Osteocyte (in vitro differentiated cells): ENCODE results near the gene SPSB1. TPM values are rescaled to one million over a fixed set of nuclear protein-coding genes. Genes with fewer than 3 reads are reported as not detected.

Experiments
- DNase-seq: peaks from one replicate; pipeline ENCODE4 v3.0.0; 2021; ENCODE audit warnings: mixed read lengths; ENCODE audit not compliant: unreplicated experiment; ENCODE audit errors: extremely low spot score
- H3K27ac Mint-ChIP-seq: one replicate; pipeline ENCODE4 v1.8.0; 2021; ENCODE audit warnings: mild to moderate bottlenecking, mixed read lengths; ENCODE audit not compliant: unreplicated experiment
- H3K27me3 Mint-ChIP-seq: one replicate; pipeline ENCODE4 v1.8.0; 2021; ENCODE audit warnings: mixed read lengths; ENCODE audit not compliant: unreplicated experiment
- H3K36me3 Mint-ChIP-seq: one replicate; pipeline ENCODE4 v1.8.0; 2021; ENCODE audit warnings: mixed read lengths; ENCODE audit not compliant: unreplicated experiment
- H3K4me1 Mint-ChIP-seq: one replicate; pipeline ENCODE4 v1.8.0; 2021; ENCODE audit warnings: mixed read lengths; ENCODE audit not compliant: unreplicated experiment
- H3K4me3 Mint-ChIP-seq: one replicate; pipeline ENCODE4 v1.8.0; 2021; ENCODE audit warnings: mild to moderate bottlenecking, moderate library complexity, mixed read lengths; ENCODE audit not compliant: unreplicated experiment
- H3K9me3 Mint-ChIP-seq: one replicate; pipeline ENCODE4 v1.8.0; 2021; ENCODE audit warnings: mixed read lengths; ENCODE audit not compliant: unreplicated experiment
- CTCF ChIP-seq: fragments of 200-600 bp; sonication (generic); IDR thresholded peaks from 2 replicates; pipeline ENCODE4 v1.5.0; 2021; ENCODE audit warnings: antibody characterized with exemption, mild to moderate bottlenecking, moderate library complexity
- total RNA-seq: library from RNA; stranded (reverse); gene quantifications from 2 replicates; pipeline ENCODE4 v1.2.1, GENCODE V29; 2021

Gene SPSB1
- total RNA-seq, 1 donor from 2014 or later: 52.8 TPM

GRCh38 chr1:9245661-9246060, 47.0 kb upstream of the SPSB1 start:
- H3K4me3 Mint-ChIP-seq: no peak overlapping the region
- no peak for TF ChIP-seq CTCF
- H3K4me1 Mint-ChIP-seq: peaks cover 6% of the 10 kb centered on the region
- H3K9me3 Mint-ChIP-seq: no peaks in the 10 kb centered on the region
- H3K27ac Mint-ChIP-seq: no peak overlapping the region
- H3K27me3 Mint-ChIP-seq: no peaks in the 10 kb centered on the region
- H3K36me3 Mint-ChIP-seq: peaks cover 28% of the 10 kb centered on the region
- DNase-seq: no peak

- no peaks in the 10 kb centered on the region for H3K9me3 Mint-ChIP-seq
- H3K27ac Mint-ChIP-seq: no peak overlapping the region
- H3K36me3 Mint-ChIP-seq: peaks cover 28% of the 10 kb centered on the region
- no peaks in the 10 kb centered on the region for H3K27me3 Mint-ChIP-seq
- peaks cover 8% of the 10 kb centered on the region for H3K4me1 Mint-ChIP-seq
- TF ChIP-seq CTCF: no peak
- no peak overlapping the region for H3K4me3 Mint-ChIP-seq
- DNase-seq: no peak
Measured at GRCh38 chr1:9246215-9246614, 46.5 kb upstream of the SPSB1 start.

GRCh38 chr1:9246841-9247785, 45.6 kb upstream of the SPSB1 start:
- Mint-ChIP-seq H3K36me3 (peaks cover 24% of the 10 kb centered on the region), H3K4me3 (no peak overlapping the region), H3K27me3 (no peaks in the 10 kb centered on the region), H3K4me1 (peaks cover 7% of the 10 kb centered on the region), H3K27ac (no peak overlapping the region), H3K9me3 (no peaks in the 10 kb centered on the region)
- TF ChIP-seq CTCF: no peak
- DNase-seq: no peak

- Mint-ChIP-seq H3K4me3 (no peak overlapping the region), H3K36me3 (peaks cover 20% of the 10 kb centered on the region), H3K4me1 (peaks cover 9% of the 10 kb centered on the region), H3K27me3 (no peaks in the 10 kb centered on the region), H3K9me3 (no peaks in the 10 kb centered on the region), H3K27ac (no peak overlapping the region)
- DNase-seq: no peak
- TF ChIP-seq CTCF: no peak
Measured at GRCh38 chr1:9247894-9248293, 44.8 kb upstream of the SPSB1 start.

GRCh38 chr1:9248341-9249262, 44.1 kb upstream of the SPSB1 start:
- no peak for DNase-seq
- Mint-ChIP-seq H3K27me3 (no peaks in the 10 kb centered on the region), H3K4me3 (no peak overlapping the region), H3K27ac (no peak overlapping the region), H3K9me3 (no peaks in the 10 kb centered on the region), H3K4me1 (peaks cover 13% of the 10 kb centered on the region), H3K36me3 (peaks cover 19% of the 10 kb centered on the region)
- no peak for TF ChIP-seq CTCF
